A549 (cell line): ENCODE results near the gene CDH22. TPM values are rescaled to one million over a fixed set of nuclear protein-coding genes. Genes with fewer than 3 reads are reported as not detected.
A peak's percentile ranks its signal among the peaks of the same experiment; 100 is the strongest.

Experiments
- ATAC-seq, 2 experiments: fragments of 200-7000 bp in 1 of 2; fragments of >200 bp in 1 of 2; cut with Nextera tagmentation in 1 of 2; cut with Tn5 transposase in 1 of 2; 3 replicates each; pipeline versions ENCODE4 v1.8.0 to v1.9.1; 2018 to 2020; ENCODE audit warnings: mild to moderate bottlenecking in 1 of 2, moderate library complexity in 1 of 2
- CTCF ChIA-PET: fragments of 300-600 bp; sonication (Branson Sonifier 250); formaldehyde crosslinking; extraction: SDS; loops from one replicate; lab custom pipeline; 2021; ENCODE audit warnings: antibody characterized with exemption, inconsistent platforms; lab: Yijun Ruan, JAX
- POLR2A ChIA-PET: fragments of 350-600 bp; formaldehyde crosslinking; extraction: SDS; loops from one replicate; lab custom pipeline; 2021; ENCODE audit warnings: antibody characterized with exemption, inconsistent platforms; lab: Yijun Ruan, JAX
- DNase-seq, 2 experiments: peaks; one replicate each; pipeline versions ENCODE4 v3.0.0 to v3.0.0-alpha.2; 2011 to 2016; ENCODE audit warnings: low read depth in 1 of 2, low spot score in 1 of 2
- FAIRE-seq: peaks from 2 replicates; lab custom pipeline; 2011; peaks lifted over from hg19 to GRCh38; lab: Jason Lieb, UNC
- H3K27ac ChIP-seq, 2 experiments: fragments of >200 bp; sonication (Bioruptor Twin); formaldehyde crosslinking; 3 replicates each; pipeline ENCODE4 v1.5.1; 2016 to 2017
- H3K4me1 ChIP-seq: fragments of >200 bp; sonication (Bioruptor Twin); formaldehyde crosslinking; 3 replicates; pipeline ENCODE4 v1.6.1; 2016
- H3K4me2 ChIP-seq: fragments of >200 bp; sonication (Bioruptor Twin); formaldehyde crosslinking; 3 replicates; pipeline ENCODE4 v1.6.1; 2016
- H3K4me3 ChIP-seq: fragments of >200 bp; sonication (Bioruptor Twin); formaldehyde crosslinking; 3 replicates; pipeline ENCODE4 v1.5.1; 2016
- H3K9me3 ChIP-seq: fragments of >200 bp; sonication (Bioruptor Twin); formaldehyde crosslinking; 3 replicates; pipeline ENCODE4 v1.6.1; 2016
- BHLHE40 ChIP-seq: IDR thresholded peaks from 2 replicates; pipeline ENCODE4 v1.6.1; 2012; ENCODE audit warnings: low read depth, low read length, inconsistent platforms
- CEBPB ChIP-seq, 2 experiments: fragments of >200 bp in 1 of 2; sonication (Bioruptor Twin) in 1 of 2; formaldehyde crosslinking in 1 of 2; IDR thresholded peaks; 2 replicates each; pipeline ENCODE4 v1.6.1; 2012 to 2016
- CTCF ChIP-seq: fragments of >200 bp; sonication (Bioruptor Twin); formaldehyde crosslinking; IDR thresholded peaks from 3 replicates; pipeline ENCODE4 v1.5.1; 2016
- E2F6 ChIP-seq: IDR thresholded peaks from 2 replicates; pipeline ENCODE4 v1.6.1; 2012; ENCODE audit warnings: low read depth, borderline replicate concordance
- FOSB ChIP-seq: fragments of 250-450 bp; sonication (Bioruptor Pico); IDR thresholded peaks from 2 replicates; pipeline ENCODE4 v1.5.0; 2020; ENCODE audit warnings: mild to moderate bottlenecking, moderate library complexity
- FOSL2 ChIP-seq, 2 experiments: fragments of 450-650 bp in 1 of 2; fragments of >200 bp in 1 of 2; sonication (Bioruptor Twin) in 1 of 2; formaldehyde crosslinking; IDR thresholded peaks; 2 replicates each; pipeline versions ENCODE4 v1.5.0 to v1.6.1; 2016 to 2020; ENCODE audit warnings: mild to moderate bottlenecking in 1 of 2, moderate library complexity in 1 of 2
- HDAC2 ChIP-seq: fragments of 200-600 bp; sonication (generic); IDR thresholded peaks from 2 replicates; pipeline ENCODE4 v1.6.1; 2016
- HES2 ChIP-seq: fragments of >200 bp; sonication (Bioruptor Twin); formaldehyde crosslinking; IDR thresholded peaks from 2 replicates; pipeline ENCODE4 v1.6.1; 2016
- HOXB13 ChIP-seq: fragments of 250-450 bp; sonication (Bioruptor Pico); IDR thresholded peaks from 2 replicates; pipeline ENCODE4 v1.5.0; 2020; ENCODE audit warnings: low read depth, mild to moderate bottlenecking, moderate library complexity
- KDM1A ChIP-seq: fragments of 200-600 bp; sonication (generic); IDR thresholded peaks from 2 replicates; pipeline ENCODE4 v1.6.1; 2016; ENCODE audit warnings: low read depth, mild to moderate bottlenecking
- KDM5A ChIP-seq: fragments of 200-600 bp; sonication (generic); IDR thresholded peaks from 2 replicates; pipeline ENCODE4 v1.6.1; 2016; ENCODE audit warnings: antibody characterized with exemption, mild to moderate bottlenecking
- NPAS2 ChIP-seq: fragments of 250-450 bp; sonication (Bioruptor Pico); IDR thresholded peaks from 2 replicates; pipeline ENCODE4 v1.8.0; 2022; ENCODE audit warnings: mild to moderate bottlenecking, moderate library complexity, borderline replicate concordance
- NR3C1 ChIP-seq: fragments of >200 bp; sonication (Bioruptor Twin); formaldehyde crosslinking; IDR thresholded peaks from 3 replicates; pipeline ENCODE4 v1.6.1; 2017
- POLR2A ChIP-seq: IDR thresholded peaks from 2 replicates; pipeline ENCODE4 v1.6.1; 2012; ENCODE audit warnings: mild to moderate bottlenecking, low read length
- POLR2AphosphoS2 ChIP-seq: conservative IDR thresholded peaks from 2 replicates; pipeline ENCODE4 v1.6.1; 2012; ENCODE audit warnings: low read length, improper control_type of control experiment, inconsistent platforms
- RCOR1 ChIP-seq: fragments of 150-350 bp; IDR thresholded peaks from 2 replicates; pipeline ENCODE4 v1.6.1; 2014; ENCODE audit warnings: antibody characterized with exemption, low read length, low read depth
- RNF2 ChIP-seq: fragments of 200-600 bp; sonication (generic); IDR thresholded peaks from 2 replicates; pipeline ENCODE4 v1.6.1; 2016; ENCODE audit warnings: low read depth, mild to moderate bottlenecking, antibody characterized with exemption, moderate library complexity, borderline replicate concordance
- TP53 ChIP-seq: fragments of 250-450 bp; sonication (Bioruptor Pico); IDR thresholded peaks from 2 replicates; pipeline ENCODE4 v1.5.0; 2021; ENCODE audit warnings: mild to moderate bottlenecking, moderate library complexity
- USF2 ChIP-seq: fragments of 450-650 bp; IDR thresholded peaks from 2 replicates; pipeline ENCODE4 v1.6.1; 2014; ENCODE audit warnings: antibody characterized with exemption
- ZFP36 ChIP-seq: fragments of 450-650 bp; IDR thresholded peaks from 2 replicates; pipeline ENCODE4 v1.6.1; 2014; ENCODE audit warnings: borderline replicate concordance; ENCODE audit not compliant: partially characterized antibody
- ZSCAN20 ChIP-seq: fragments of 250-450 bp; sonication (Bioruptor Pico); IDR thresholded peaks from 2 replicates; pipeline ENCODE4 v1.8.0; 2022; ENCODE audit warnings: mild to moderate bottlenecking, moderate library complexity
- WGBS: methylation state at CpG from one replicate; pipeline ENCODE4 v1.1.6; 2017; ENCODE audit errors: missing lambda C conversion rate; 5-methylcytosine and 5-hydroxymethylcytosine counted together
- polyA plus RNA-seq, 4 experiments: library from polyadenylated mRNA; depleted of rRNA in 3 of 4; stranded (reverse); fragments of >200 nt; fragmentation: RNase III in 1 of 4; extraction: RNeasy Plus Mini Kit Qiagen cat#74134 plus additional on column Dnase treatment in 1 of 4; gene quantifications; 2 replicates in 3 of 4; 3 replicates in 1 of 4; pipeline ENCODE4 v1.2.3, GENCODE V29; 2011 to 2017

The CDH22 gene
- polyA plus RNA-seq, 2 of the 4 experiments (the other 2 are of a cell fraction), result not detected

- Histone ChIP-seq H3K4me3 (no peak overlapping the region), H3K4me1 (no peaks in the 10 kb centered on the region), H3K9me3 (no peaks in the 10 kb centered on the region), H3K4me2 (no peak overlapping the region), H3K27ac (no peak overlapping the region)
- ChIA-PET POLR2A (no interaction called here), CTCF (interaction anchor here (0.6 to 2.4 kb wide), 5 partner anchors 13 to 373 kb away, joined by 3 to 6 read pairs (median 4); no protein-coding TSS in a partner anchor)
- 53% methylated on average over 13 of the region's 17 CpGs for WGBS
- ATAC-seq (peak in 1 of 2 experiments; percentile 10; a peak in 1 of 6 replicates), DNase-seq (no peak), FAIRE-seq (no peak)
- TF ChIP-seq ZFP36, result no peak
- TF ChIP-seq HES2, result no peak
- TF ChIP-seq FOSL2 (IDR thresholded peaks at IDR 0.05), result no peak
- no peak for TF ChIP-seq FOSL2 (CRISPR knock-in tag; IDR thresholded peaks at IDR 0.05)
- no peak for TF ChIP-seq RCOR1
- no peak for TF ChIP-seq FOSB (CRISPR knock-in tag)
- TF ChIP-seq USF2, result no peak
- TF ChIP-seq CEBPB (IDR thresholded peaks at IDR 0.05), result no peak
- TF ChIP-seq, all 56 proteins: peak for 0
Measured at GRCh38 chr20:46342451-46343347, 34.4 kb upstream of the CDH22 start.

- H3K27ac ChIP-seq, result no peak overlapping the region
- ChIA-PET CTCF (interaction anchor here (0.6 to 2.4 kb wide), 5 partner anchors 12 to 372 kb away, joined by 3 to 6 read pairs (median 4); no protein-coding TSS in a partner anchor), POLR2A (no interaction called here)
- ATAC-seq (peak; percentile 7 to 21; a peak in 2 of 6 replicates), DNase-seq (no peak), FAIRE-seq (no peak)
- no peak for TF ChIP-seq POLR2A
- TF ChIP-seq E2F6, result no peak
- TF ChIP-seq POLR2AphosphoS2, result no peak
- TF ChIP-seq HOXB13 (CRISPR knock-in tag), result no peak
- TF ChIP-seq KDM5A, result no peak
- no peak for TF ChIP-seq KDM1A
- TF ChIP-seq NR3C1, result no peak
- TF ChIP-seq RNF2, result no peak
- no peak for TF ChIP-seq ZSCAN20
- TF ChIP-seq BHLHE40, result no peak
- no peak for TF ChIP-seq CEBPB (IDR thresholded peaks at IDR 0.05)
- no peak for TF ChIP-seq TP53
- no peak for TF ChIP-seq HDAC2
- no peak for TF ChIP-seq NPAS2 (CRISPR knock-in tag)
- TF ChIP-seq FOSL2 (IDR thresholded peaks at IDR 0.05), result no peak
- no peak for TF ChIP-seq FOSL2 (CRISPR knock-in tag; IDR thresholded peaks at IDR 0.05)
- TF ChIP-seq CTCF, result no peak
- H3K4me2 ChIP-seq, result no peak overlapping the region
- WGBS, result 26% methylated on average over 9 of the region's 9 CpGs
- no peak overlapping the region for H3K4me3 ChIP-seq
- H3K4me1 ChIP-seq, result no peaks in the 10 kb centered on the region
- H3K9me3 ChIP-seq, result no peaks in the 10 kb centered on the region
Measured at GRCh38 chr20:46342010-46342378, 33.7 kb upstream of the CDH22 start.
